GM12878 (cell line): ENCODE measurements around the gene MINDY3. TPM values are rescaled to one million over a fixed set of nuclear protein-coding genes. Genes with fewer than 3 reads are reported as not detected.
A peak's percentile ranks its signal among the peaks of the same experiment; 100 is the strongest.

Experiments
- ATAC-seq: fragments of 200-7000 bp; cut with Tn5 transposase; 3 replicates; pipeline ENCODE4 v1.9.1; 2020; ENCODE audit warnings: mild to moderate bottlenecking, moderate library complexity
- BruUV-seq: library from RNA; stranded (reverse); fragments of 400-500 nt; replicated peaks from 2 replicates; lab custom pipeline; 2021; lab: Mats Ljungman, UMichigan
- CTCF ChIA-PET: fragments of 300-600 bp; sonication (Branson Sonifier 250); formaldehyde crosslinking; extraction: SDS; loops from one replicate; lab custom pipeline; 2021; ENCODE audit warnings: inconsistent platforms; lab: Yijun Ruan, JAX
- POLR2A ChIA-PET: fragments of 350-600 bp; formaldehyde crosslinking; extraction: SDS; loops from one replicate; lab custom pipeline; 2021; ENCODE audit warnings: inconsistent platforms; lab: Charles Lee
- RAD21 ChIA-PET: fragments of 300-600 bp; sonication (Branson Sonifier 250); formaldehyde crosslinking; loops from one replicate; lab custom pipeline; 2023; ENCODE audit warnings: antibody characterized with exemption; ENCODE audit not compliant: unreplicated experiment; lab: Charles Lee
- SMC1A ChIA-PET: fragments of 300-600 bp; sonication (Branson Sonifier 250); formaldehyde crosslinking; loops from one replicate; lab custom pipeline; 2023; ENCODE audit not compliant: unreplicated experiment, uncharacterized antibody; lab: Charles Lee
- DNase-seq: peaks from one replicate; pipeline ENCODE4 v3.0.0-alpha.2; 2011; ENCODE audit warnings: low read depth, low spot score
- FAIRE-seq: peaks from 3 replicates; lab custom pipeline; 2011; peaks lifted over from hg19 to GRCh38; lab: Jason Lieb, UNC
- H2AFZ ChIP-seq: 2 replicates; pipeline ENCODE4 v1.6.0; 2011; ENCODE audit warnings: low read depth, low read length, control low read depth; ENCODE audit not compliant: control insufficient read depth
- H3K27ac ChIP-seq: 2 replicates; pipeline ENCODE4 v1.5.1; 2011; ENCODE audit warnings: control low read depth; ENCODE audit not compliant: control insufficient read depth, insufficient read depth
- H3K27me3 ChIP-seq, 2 experiments: replicated peaks in 1 of 2; 2 replicates each; pipeline versions ENCODE4 v1.6.0 to v1.6.1; 2011; ENCODE audit warnings: low read length in 1 of 2; ENCODE audit not compliant: control insufficient read depth in 2 of 2, insufficient read depth in 2 of 2
- H3K36me3 ChIP-seq, 2 experiments: 2 replicates each; pipeline ENCODE4 v1.5.1; 2011; ENCODE audit warnings: low read length in 1 of 2; ENCODE audit not compliant: control insufficient read depth in 2 of 2, insufficient read depth in 2 of 2
- H3K4me1 ChIP-seq: 2 replicates; pipeline ENCODE4 v1.6.1; 2011; ENCODE audit warnings: mild to moderate bottlenecking, low read length, moderate library complexity, mixed read lengths; ENCODE audit not compliant: control insufficient read depth, insufficient read depth
- H3K4me2 ChIP-seq: 2 replicates; pipeline ENCODE4 v1.6.0; 2011; ENCODE audit warnings: control low read depth; ENCODE audit not compliant: control insufficient read depth, insufficient read depth
- H3K4me3 ChIP-seq: fragments of 200-600 bp; sonication (generic); 2 replicates; pipeline ENCODE4 v1.5.1; 2016
- H3K79me2 ChIP-seq: 2 replicates; pipeline ENCODE4 v1.6.0; 2011; ENCODE audit warnings: low read length; ENCODE audit not compliant: control insufficient read depth, insufficient read depth
- H3K9ac ChIP-seq: 2 replicates; pipeline ENCODE4 v1.8.0; 2011; ENCODE audit warnings: low read length, control low read depth, mixed read lengths; ENCODE audit not compliant: control insufficient read depth, insufficient read depth
- H3K9me3 ChIP-seq: replicated peaks from 3 replicates; pipeline ENCODE4 v1.5.1; 2011; ENCODE audit warnings: mild to moderate bottlenecking, low read length; ENCODE audit not compliant: control insufficient read depth, insufficient read depth
- H4K20me1 ChIP-seq: 2 replicates; pipeline ENCODE4 v1.6.0; 2011; ENCODE audit not compliant: control insufficient read depth, insufficient read depth
- IRF4 ChIP-seq: IDR thresholded peaks from 2 replicates; pipeline ENCODE4 v1.6.1; 2011; ENCODE audit warnings: low read depth, low read length
- RUNX3 ChIP-seq: IDR thresholded peaks from 2 replicates; pipeline ENCODE4 v1.6.1; 2012; ENCODE audit warnings: low read length, inconsistent platforms
- STAT3 ChIP-seq: IDR thresholded peaks from 2 replicates; pipeline ENCODE4 v1.6.1; 2011; ENCODE audit warnings: low read depth, low read length, improper control_type of control experiment
- WGBS: methylation state at CpG from one replicate; pipeline ENCODE4 v1.1.6; 2016; ENCODE audit warnings: low lambda C conversion rate; ENCODE audit not compliant: insufficient replicate concordance, insufficient coverage; ENCODE audit errors: missing lambda C conversion rate; 5-methylcytosine and 5-hydroxymethylcytosine counted together
- in situ Hi-C: fragments of 300-500 bp; cut with MboI; formaldehyde crosslinking; loops from 9 replicates; pipeline ENCODE4 v1.14.3; 2018; ENCODE audit warnings: mixed read lengths
- intact Hi-C: fragments of 100-400 bp; cut with micrococcal nuclease; formaldehyde crosslinking; loops from one replicate; pipeline ENCODE4 v1.14.2; 2022; ENCODE audit not compliant: unreplicated experiment
- polyA plus RNA-seq, 11 experiments: library from polyadenylated mRNA; depleted of rRNA in 4 of 11; unstranded in 6 of 11; stranded (reverse) in 5 of 11; fragments of >200 nt; fragmentation: Nextera tagmentation in 4 of 11; fragmentation: Illumina TruSeq in 1 of 11; extraction: Ambion mirVana in 4 of 11; extraction: Trizol in 1 of 11; gene quantifications; 1 replicate in 1 of 11; 2 replicates in 10 of 11; pipeline versions ENCODE4 v1.2.1 to v1.2.3, GENCODE V29; 2011 to 2016; ENCODE audit warnings: inconsistent platforms in 2 of 11, missing spikeins in 2 of 11, low read depth in 1 of 11
- total RNA-seq, 4 experiments: library from RNA; depleted of rRNA in 3 of 4; stranded (reverse); fragments of >200 nt in 3 of 4; fragmentation: Illumina TruSeq in 1 of 4; extraction: Trizol in 1 of 4; gene quantifications; 2 replicates each; pipeline versions ENCODE4 v1.2.1 to v1.2.3, GENCODE V29; 2013 to 2021
- TF ChIP-seq, protein P1 (sequence below): fragments of 150-350 bp; IDR thresholded peaks from 2 replicates; pipeline ENCODE4 v1.6.1; 2016; ENCODE audit warnings: low read depth, low read length

The MINDY3 gene
- total and polyA plus RNA-seq, 10 of the 15 experiments (the other 5 are each of a cell fraction or from before 2014, with no cell fraction given) = 12.0 to 23.6 (median 15.7) TPM

DNA sequence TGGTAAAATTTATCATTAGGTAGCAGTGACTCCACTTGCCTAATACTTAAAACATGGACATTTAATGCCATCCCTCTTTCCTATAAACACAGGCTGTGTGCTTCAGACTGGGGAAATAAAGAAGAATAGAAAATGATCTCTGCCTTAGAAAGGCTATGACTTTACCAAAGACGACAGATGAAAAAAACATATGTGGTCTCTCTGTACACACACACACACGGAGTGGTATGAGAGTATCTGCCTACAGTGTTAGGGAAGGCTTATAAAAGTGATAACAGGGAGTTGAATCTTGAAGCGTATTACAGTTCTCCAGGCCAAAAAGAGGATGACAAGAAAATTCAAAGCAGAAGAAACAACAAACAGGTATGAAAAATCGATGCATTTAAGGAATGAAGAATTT, 38.2 kb downstream of the MINDY3 start:
- no peak overlapping the region for H3K4me3 ChIP-seq
- POLR2A ChIA-PET = no interaction called here
- BruUV-seq = no TSS peak
- no peak overlapping the region for H3K9ac ChIP-seq
- SMC1A ChIA-PET = no interaction called here
- no peaks in the 10 kb centered on the region for H3K79me2 ChIP-seq
- H4K20me1 ChIP-seq = no peaks in the 10 kb centered on the region
- intact Hi-C loops (no loop called here), in situ Hi-C loops (loop anchor here (10.0 kb wide), 1 partner anchor 387 kb away; no protein-coding TSS in a partner anchor)
- no peak for TF ChIP-seq STAT3
- ATAC-seq (no peak), DNase-seq (no peak), FAIRE-seq (no peak)
- peaks cover 4 to 10% of the 10 kb centered on the region in 2 experiments; a peak in 3 of 4 replicates for H3K36me3 ChIP-seq
- RAD21 ChIA-PET = no interaction called here
- H3K27ac ChIP-seq = no peak overlapping the region
- H3K4me2 ChIP-seq = no peak overlapping the region
- H2AFZ ChIP-seq = no peak overlapping the region
- H3K9me3 ChIP-seq = no peaks in the 10 kb centered on the region
- no peaks in the 10 kb centered on the region for H3K4me1 ChIP-seq
- 83% methylated on average over 4 of the region's 4 CpGs for WGBS
- CTCF ChIA-PET = interaction anchor here (0.9 kb wide), 1 partner anchor 389 kb away, joined by 3 read pairs; no protein-coding TSS in a partner anchor
- H3K27me3 ChIP-seq = no peaks in the 10 kb centered on the region

DNA sequence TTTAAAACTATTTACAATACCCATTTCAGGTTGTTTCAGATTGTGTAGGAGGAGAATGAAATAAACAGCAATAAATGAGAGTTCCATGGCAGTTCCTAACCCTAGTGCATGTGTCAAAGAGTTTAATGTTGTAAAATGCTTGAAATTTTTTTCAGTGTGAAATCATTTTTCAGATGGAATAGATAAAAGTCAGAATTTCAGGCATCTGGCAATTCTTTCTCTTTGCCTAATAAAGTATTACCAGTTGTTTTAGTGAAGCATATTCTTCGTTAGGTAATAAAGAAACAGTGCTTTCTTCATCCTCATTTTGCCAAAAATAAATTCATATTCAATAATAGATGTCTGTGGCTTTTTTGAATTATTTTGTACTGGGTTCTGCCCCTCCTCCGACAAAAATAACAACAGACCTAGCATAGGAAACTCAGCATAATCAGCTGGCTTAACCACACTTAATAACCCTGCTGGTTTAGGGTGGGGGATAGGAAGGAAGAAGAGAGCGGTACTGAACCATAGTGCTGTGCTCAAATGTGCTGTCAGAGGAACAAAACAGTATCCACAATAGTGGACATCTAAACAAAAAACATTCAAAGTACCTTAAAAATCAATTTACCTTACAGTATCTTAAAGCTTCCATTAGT, 39.1 kb downstream of the MINDY3 start:
- H3K9ac ChIP-seq = no peak overlapping the region
- no TSS peak for BruUV-seq
- no peaks in the 10 kb centered on the region for H4K20me1 ChIP-seq
- in situ Hi-C loops = loop anchor here (10.0 kb wide), 1 partner anchor 386 kb away; no protein-coding TSS in a partner anchor
- POLR2A ChIA-PET = no interaction called here
- H2AFZ ChIP-seq = no peak overlapping the region
- no peak overlapping the region for H3K4me3 ChIP-seq
- no peaks in the 10 kb centered on the region for H3K27me3 ChIP-seq
- DNase-seq (no peak), ATAC-seq (no peak), FAIRE-seq (no peak)
- CTCF ChIA-PET = no interaction called here
- no peak overlapping the region for H3K4me2 ChIP-seq
- no peaks in the 10 kb centered on the region for H3K9me3 ChIP-seq
- WGBS = 0% methylated on average over 3 of the region's 3 CpGs
- intact Hi-C loops = no loop called here
- H3K27ac ChIP-seq = no peak overlapping the region
- no peaks in the 10 kb centered on the region for H3K79me2 ChIP-seq
- RAD21 ChIA-PET = no interaction called here
- TF ChIP-seq RUNX3 (peak; percentile 72), IRF4 (no peak)
- TF ChIP-seq, protein P1, sequence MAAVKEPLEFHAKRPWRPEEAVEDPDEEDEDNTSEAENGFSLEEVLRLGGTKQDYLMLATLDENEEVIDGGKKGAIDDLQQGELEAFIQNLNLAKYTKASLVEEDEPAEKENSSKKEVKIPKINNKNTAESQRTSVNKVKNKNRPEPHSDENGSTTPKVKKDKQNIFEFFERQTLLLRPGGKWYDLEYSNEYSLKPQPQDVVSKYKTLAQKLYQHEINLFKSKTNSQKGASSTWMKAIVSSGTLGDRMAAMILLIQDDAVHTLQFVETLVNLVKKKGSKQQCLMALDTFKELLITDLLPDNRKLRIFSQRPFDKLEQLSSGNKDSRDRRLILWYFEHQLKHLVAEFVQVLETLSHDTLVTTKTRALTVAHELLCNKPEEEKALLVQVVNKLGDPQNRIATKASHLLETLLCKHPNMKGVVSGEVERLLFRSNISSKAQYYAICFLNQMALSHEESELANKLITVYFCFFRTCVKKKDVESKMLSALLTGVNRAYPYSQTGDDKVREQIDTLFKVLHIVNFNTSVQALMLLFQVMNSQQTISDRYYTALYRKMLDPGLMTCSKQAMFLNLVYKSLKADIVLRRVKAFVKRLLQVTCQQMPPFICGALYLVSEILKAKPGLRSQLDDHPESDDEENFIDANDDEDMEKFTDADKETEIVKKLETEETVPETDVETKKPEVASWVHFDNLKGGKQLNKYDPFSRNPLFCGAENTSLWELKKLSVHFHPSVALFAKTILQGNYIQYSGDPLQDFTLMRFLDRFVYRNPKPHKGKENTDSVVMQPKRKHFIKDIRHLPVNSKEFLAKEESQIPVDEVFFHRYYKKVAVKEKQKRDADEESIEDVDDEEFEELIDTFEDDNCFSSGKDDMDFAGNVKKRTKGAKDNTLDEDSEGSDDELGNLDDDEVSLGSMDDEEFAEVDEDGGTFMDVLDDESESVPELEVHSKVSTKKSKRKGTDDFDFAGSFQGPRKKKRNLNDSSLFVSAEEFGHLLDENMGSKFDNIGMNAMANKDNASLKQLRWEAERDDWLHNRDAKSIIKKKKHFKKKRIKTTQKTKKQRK = no peak
- H3K4me1 ChIP-seq = no peaks in the 10 kb centered on the region
- H3K36me3 ChIP-seq = peaks cover 4 to 10% of the 10 kb centered on the region in 2 experiments; a peak in 3 of 4 replicates
- SMC1A ChIA-PET = no interaction called here
